Muscle layer of colon (tissue), 2 donors: ENCODE results near the gene SDF4.

Experiments
- H3K27ac ChIP-seq: one replicate; pipeline ENCODE4 v1.7.0; 2013; ENCODE audit warnings: low read depth, mild to moderate bottlenecking, low read length, moderate library complexity
- H3K27me3 ChIP-seq, 2 donors: one replicate each; pipeline ENCODE4 v1.7.0; 2013; ENCODE audit warnings: low read length in 2 of 2, mild to moderate bottlenecking in 2 of 2; ENCODE audit not compliant: insufficient read depth in 2 of 2, control insufficient read depth in 1 of 2
- H3K36me3 ChIP-seq: one replicate; pipeline ENCODE4 v1.7.0; 2013; ENCODE audit warnings: mild to moderate bottlenecking, low read length; ENCODE audit not compliant: insufficient read depth
- H3K4me1 ChIP-seq: one replicate; pipeline ENCODE4 v1.7.0; 2013; ENCODE audit warnings: mild to moderate bottlenecking, low read length; ENCODE audit not compliant: insufficient read depth
- H3K4me3 ChIP-seq, 2 donors: one replicate each; pipeline ENCODE4 v1.7.0; 2013; ENCODE audit warnings: low read length in 2 of 2, low read depth in 1 of 2, mild to moderate bottlenecking in 1 of 2, moderate library complexity in 1 of 2
- H3K9ac ChIP-seq: one replicate; pipeline ENCODE4 v1.7.0; 2013; ENCODE audit warnings: low read length
- H3K9me3 ChIP-seq: one replicate; pipeline ENCODE4 v1.7.0; 2013; ENCODE audit warnings: mild to moderate bottlenecking, low read length
- donor health status: abdominal sarcoma.
- donor health status: Adenocarcinoma of cecum.

The SDF4 gene

DNA sequence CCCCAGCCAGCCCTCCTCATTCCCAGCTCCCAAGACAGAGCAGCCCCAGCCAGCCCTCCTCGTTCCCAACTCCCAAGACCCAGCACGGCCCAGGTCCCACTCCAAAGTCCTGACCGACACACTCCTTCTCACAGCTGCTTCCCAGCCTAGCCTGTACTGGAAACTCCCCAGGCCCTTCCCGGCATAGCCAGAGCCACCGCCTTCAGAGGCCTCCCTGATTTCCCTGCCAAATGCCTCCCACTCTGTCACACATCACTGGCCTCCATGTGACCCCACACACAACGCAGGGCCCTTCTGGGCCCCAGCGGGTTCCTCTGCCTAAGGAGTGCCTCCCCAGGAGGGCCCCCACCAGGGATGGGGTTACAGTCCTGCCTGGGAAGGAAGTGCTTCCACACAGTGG is 39.0 kb upstream of the SDF4 start:
- peaks cover 37% of the 10 kb centered on the region for H3K4me1 ChIP-seq
- no peaks in the 10 kb centered on the region for H3K9me3 ChIP-seq
- no peaks in the 10 kb centered on the region for H3K27me3 ChIP-seq
- peaks cover 17% of the 10 kb centered on the region for H3K36me3 ChIP-seq
- H3K27ac ChIP-seq, result no peak overlapping the region
- H3K4me3 ChIP-seq, result no peak overlapping the region
- peak overlapping the region; percentile 36 for H3K9ac ChIP-seq

DNA sequence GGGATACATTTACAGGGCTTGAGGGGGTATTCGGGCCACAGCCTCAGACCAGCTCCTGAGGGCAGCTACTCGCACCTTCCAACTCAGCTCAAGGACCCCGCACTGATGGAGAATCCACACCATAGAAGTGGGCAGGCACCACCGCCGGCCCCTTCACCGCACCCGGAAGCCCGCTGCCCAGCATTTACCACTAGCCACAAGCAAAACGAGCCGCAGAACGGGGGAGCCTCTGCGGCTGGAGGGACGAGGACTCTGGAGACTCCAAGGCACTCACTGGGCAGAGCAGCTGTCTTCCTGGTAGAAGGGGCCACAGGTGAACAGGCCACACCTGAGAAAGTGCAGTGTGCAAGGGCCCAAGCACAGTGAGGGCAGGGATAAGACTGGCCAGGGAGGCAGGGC is 36.5 kb upstream of the SDF4 start:
- H3K36me3 ChIP-seq, result peaks cover 18% of the 10 kb centered on the region
- no peaks in the 10 kb centered on the region for H3K9me3 ChIP-seq
- no peaks in the 10 kb centered on the region for H3K27me3 ChIP-seq
- H3K4me3 ChIP-seq, result no peak overlapping the region
- H3K27ac ChIP-seq, result no peak overlapping the region
- no peak overlapping the region for H3K9ac ChIP-seq
- H3K4me1 ChIP-seq, result peaks cover 30% of the 10 kb centered on the region

DNA sequence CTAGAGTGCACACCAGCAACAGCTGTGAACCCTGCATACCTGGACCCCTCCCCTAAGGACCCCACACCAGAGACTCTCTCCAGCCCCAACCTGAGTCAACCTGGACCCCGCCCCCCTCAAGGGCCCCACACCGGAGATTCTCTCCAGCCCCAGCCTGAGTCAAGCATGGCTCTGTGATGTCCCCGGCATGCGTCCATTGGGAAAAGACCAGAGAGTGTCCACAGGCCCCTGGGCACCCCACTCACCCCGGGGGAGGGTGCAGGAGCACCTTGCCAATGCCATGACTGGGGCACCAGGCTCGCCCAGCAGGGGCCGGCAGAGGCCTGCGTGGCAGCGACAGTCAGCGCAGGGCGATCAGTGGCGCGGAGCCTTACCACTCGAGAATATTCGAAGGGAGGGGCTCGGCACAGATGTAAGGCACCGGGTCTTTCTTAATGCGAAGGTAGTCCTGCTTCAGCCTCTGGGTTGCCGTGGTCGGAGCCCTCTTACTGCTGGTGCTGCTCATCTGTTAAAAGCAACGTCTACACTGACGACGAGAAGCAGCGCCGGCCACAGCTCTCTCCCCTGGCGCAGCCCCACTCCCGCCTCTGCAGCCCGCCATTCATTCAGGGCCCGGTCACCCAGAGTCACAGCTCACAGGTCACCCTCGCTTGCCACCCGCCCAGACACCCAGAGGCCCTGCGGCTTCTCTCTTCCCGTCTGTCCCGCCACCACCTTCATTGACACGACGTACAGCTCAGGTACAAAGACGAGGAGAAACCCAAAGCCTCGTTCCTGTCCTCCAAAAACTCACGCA is 35.9 kb upstream of the SDF4 start:
- Histone ChIP-seq H3K36me3 (peaks cover 24% of the 10 kb centered on the region), H3K9ac (no peak overlapping the region), H3K4me3 (no peak overlapping the region), H3K27ac (no peak overlapping the region), H3K27me3 (no peaks in the 10 kb centered on the region), H3K9me3 (no peaks in the 10 kb centered on the region), H3K4me1 (peaks cover 28% of the 10 kb centered on the region)

DNA sequence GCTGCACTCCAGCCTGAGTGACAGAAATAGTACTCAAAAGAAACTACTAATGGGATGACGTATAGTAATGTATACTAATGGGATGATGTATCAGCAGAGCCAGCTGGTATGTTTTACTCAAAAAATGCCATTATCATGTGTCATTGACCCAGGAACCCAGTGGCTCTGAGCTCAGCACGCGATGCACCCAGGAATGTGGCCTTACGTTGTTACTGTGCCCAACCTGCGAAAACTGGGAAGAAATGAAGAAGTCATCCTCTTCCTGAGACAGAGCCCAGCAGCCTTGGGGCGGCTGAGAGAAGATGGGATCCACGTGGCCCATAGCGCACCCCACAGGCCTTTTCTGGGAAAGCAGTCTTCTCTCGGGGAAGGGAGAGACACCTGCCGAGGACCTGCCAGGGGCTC is 33.1 kb upstream of the SDF4 start:
- Histone ChIP-seq H3K9me3 (no peaks in the 10 kb centered on the region), H3K9ac (no peak overlapping the region), H3K27ac (no peak overlapping the region), H3K4me1 (peaks cover under 1% of the 10 kb centered on the region), H3K4me3 (no peak overlapping the region), H3K27me3 (no peaks in the 10 kb centered on the region), H3K36me3 (peaks cover 49% of the 10 kb centered on the region)

DNA sequence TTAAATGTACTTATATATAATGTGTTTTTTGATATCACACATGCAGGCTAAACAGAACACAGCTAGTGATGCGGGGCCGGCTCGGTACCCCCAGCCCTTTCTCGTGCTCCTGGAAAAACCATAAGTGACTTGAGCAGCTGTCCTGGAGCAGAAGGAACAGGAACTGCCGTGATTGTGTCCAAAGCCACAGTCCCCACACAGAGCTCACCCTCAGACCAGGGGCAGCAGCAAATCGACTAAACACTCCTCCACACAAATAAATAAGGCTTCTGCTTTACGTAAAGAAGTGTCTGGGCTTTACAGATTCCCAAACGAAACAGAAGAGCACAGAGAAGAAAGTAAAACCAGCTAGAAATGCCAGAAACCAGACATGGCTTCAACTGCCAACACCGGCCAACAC is 32.2 kb upstream of the SDF4 start:
- no peak overlapping the region for H3K4me3 ChIP-seq
- no peaks in the 10 kb centered on the region for H3K27me3 ChIP-seq
- no peaks in the 10 kb centered on the region for H3K9me3 ChIP-seq
- no peak overlapping the region for H3K27ac ChIP-seq
- H3K9ac ChIP-seq, result no peak overlapping the region
- no peaks in the 10 kb centered on the region for H3K4me1 ChIP-seq
- peaks cover 54% of the 10 kb centered on the region for H3K36me3 ChIP-seq

DNA sequence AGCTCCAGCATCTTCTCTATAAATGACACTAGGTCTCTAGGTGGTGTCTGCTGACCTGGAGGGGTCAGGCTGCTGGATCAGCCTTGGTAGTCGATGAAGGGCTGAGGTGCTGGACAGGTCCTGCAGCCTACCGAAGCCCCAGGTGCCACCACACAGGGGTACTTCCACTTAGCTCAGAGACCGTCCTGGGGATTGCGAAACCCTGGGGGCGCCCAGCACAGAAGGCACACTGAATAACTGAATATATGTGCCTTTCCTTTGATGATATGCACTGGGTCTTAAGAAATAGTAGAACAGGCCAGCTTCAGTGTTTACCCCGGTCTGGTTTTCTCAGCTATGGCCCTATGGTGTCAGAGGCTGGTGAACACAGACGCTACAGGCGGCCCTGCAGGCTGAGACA is 31.0 kb upstream of the SDF4 start:
- Histone ChIP-seq H3K27me3 (no peaks in the 10 kb centered on the region), H3K4me1 (no peaks in the 10 kb centered on the region), H3K4me3 (no peak overlapping the region), H3K9ac (no peak overlapping the region), H3K36me3 (peaks cover 48% of the 10 kb centered on the region), H3K27ac (no peak overlapping the region), H3K9me3 (no peaks in the 10 kb centered on the region)

DNA sequence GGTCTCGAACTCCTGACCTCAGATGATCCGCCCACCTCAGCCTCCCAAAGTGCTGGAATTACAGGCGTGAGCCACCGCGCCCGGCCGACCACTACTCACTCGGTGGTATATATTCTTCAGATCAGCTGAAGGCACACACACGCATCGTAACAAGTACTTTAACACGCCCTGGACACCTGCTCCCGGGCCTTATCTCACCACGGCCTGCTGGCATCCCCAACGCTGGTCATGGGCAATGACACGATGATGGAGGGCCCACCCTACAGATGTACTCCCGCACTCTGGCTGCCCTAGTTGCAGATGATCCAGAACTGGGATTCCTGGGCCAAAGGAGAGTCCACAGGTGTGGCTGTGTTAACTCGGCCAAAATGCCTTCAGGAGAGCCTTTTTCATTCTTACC is 30.3 kb upstream of the SDF4 start:
- peaks cover 41% of the 10 kb centered on the region for H3K36me3 ChIP-seq
- H3K9me3 ChIP-seq, result no peaks in the 10 kb centered on the region
- H3K27me3 ChIP-seq, result no peaks in the 10 kb centered on the region
- no peaks in the 10 kb centered on the region for H3K4me1 ChIP-seq
- H3K27ac ChIP-seq, result no peak overlapping the region
- no peak overlapping the region for H3K4me3 ChIP-seq
- H3K9ac ChIP-seq, result no peak overlapping the region

DNA sequence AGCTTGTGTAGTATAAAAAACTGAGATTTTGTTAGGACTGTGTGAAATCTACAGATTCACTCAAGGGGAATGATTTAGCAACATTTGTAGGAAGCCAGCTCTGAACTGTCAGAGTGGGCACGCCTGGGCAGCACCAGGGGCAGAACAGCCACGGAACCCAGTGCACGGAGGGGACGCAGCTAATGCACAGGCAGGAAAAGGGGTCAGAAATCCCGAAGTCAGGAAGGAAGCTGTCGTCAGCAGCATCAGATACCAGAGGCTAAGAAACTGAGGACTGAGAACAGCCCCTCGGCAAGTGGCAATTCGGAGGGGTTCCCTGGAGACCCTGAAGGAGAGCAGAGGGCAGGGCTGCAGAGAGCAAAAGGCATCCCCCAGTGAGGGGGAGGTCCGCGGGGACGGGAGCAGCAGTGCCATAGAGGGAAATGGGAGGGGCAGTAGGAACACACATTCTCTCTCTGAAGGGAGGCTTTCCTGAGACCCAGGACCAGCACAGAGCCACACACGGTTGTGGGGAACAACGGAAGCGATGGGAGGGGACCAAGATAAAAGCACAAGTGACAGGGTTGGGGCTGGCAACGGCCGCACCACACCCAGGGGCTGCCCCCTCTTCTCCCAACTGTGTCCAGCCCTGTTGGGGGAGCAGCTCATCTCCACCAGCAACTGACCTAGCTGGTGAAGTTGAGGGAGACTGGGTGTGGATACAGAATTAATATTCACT is 29.2 kb upstream of the SDF4 start:
- Histone ChIP-seq H3K9me3 (no peaks in the 10 kb centered on the region), H3K4me3 (no peak overlapping the region), H3K9ac (no peak overlapping the region), H3K27me3 (no peaks in the 10 kb centered on the region), H3K4me1 (no peaks in the 10 kb centered on the region), H3K36me3 (peaks cover 44% of the 10 kb centered on the region), H3K27ac (no peak overlapping the region)

DNA sequence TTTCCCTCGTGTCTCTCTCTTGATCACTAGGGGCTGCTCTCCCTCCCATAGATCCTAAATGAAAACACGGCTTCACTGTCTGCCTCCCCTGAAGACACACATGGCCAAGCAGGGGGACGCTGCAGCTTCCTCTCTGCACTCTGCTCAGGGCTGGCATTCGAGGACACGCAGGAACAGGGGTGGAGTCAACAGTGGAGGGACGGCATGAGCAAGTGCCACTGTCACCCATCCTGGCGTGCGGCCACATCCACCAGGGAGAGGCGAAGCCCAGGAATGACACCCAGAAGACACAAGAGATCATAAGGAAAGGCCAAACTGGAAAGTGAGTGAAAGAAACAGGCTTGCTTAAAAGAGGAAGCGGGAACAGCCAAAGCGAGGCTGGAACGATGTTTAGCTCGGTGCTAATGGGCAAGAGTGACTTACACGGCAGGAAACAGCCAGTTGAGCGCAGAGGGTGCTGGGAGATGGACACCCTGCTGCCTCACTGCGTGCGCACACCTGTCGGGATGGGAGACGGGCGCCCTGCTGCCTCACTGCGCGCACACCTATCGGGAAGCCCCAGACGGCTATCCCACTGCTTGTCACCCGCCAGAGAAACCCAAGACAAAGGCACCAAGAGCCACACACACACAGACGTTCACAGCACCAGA is 28.3 kb upstream of the SDF4 start:
- H3K36me3 ChIP-seq, result peaks cover 53% of the 10 kb centered on the region
- no peak overlapping the region for H3K4me3 ChIP-seq
- H3K9me3 ChIP-seq, result no peaks in the 10 kb centered on the region
- no peak overlapping the region for H3K9ac ChIP-seq
- H3K27me3 ChIP-seq, result no peaks in the 10 kb centered on the region
- no peaks in the 10 kb centered on the region for H3K4me1 ChIP-seq
- no peak overlapping the region for H3K27ac ChIP-seq

DNA sequence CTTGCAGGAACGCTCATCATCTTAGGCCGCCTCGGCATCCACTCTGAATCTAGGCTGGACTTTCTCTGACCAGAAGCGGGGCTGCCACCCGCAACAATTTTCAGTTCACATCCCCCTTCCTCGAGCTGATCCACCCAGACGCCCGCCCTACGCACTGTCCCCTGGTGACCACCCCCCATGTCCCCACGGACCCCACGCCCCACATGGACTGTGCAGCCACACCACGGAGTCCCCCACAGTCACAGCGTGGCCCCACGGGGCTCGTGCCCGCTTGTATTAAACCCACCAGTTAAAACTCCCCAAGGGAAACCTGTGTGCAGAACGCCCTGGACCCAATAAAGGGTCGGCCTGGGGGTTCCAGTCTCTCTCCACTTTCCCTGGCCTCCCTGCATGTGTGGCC is 27.7 kb upstream of the SDF4 start:
- Histone ChIP-seq H3K27ac (no peak overlapping the region), H3K4me3 (no peak overlapping the region), H3K4me1 (no peaks in the 10 kb centered on the region), H3K27me3 (no peaks in the 10 kb centered on the region), H3K36me3 (peaks cover 58% of the 10 kb centered on the region), H3K9me3 (no peaks in the 10 kb centered on the region), H3K9ac (no peak overlapping the region)

DNA sequence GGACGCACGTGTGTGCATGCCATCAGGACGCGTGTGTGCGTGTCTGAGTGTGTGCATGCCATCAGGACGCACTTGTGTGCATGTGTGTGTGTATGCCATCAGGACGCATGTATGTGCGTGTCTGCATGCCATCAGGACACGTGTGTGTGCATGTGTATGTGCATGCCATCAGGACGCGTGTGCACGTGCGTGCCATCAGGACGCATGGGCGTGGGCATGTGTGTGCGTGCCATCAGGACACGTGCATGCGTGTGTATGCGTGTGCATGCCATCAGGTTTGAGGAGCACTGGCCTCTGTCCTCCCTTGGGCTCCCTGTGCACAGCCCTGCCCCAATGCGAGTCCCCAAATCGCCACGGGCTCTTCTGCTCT is 27.3 kb upstream of the SDF4 start:
- H3K4me3 ChIP-seq, result no peak overlapping the region
- no peak overlapping the region for H3K27ac ChIP-seq
- peaks cover 58% of the 10 kb centered on the region for H3K36me3 ChIP-seq
- H3K9ac ChIP-seq, result no peak overlapping the region
- H3K4me1 ChIP-seq, result no peaks in the 10 kb centered on the region
- H3K9me3 ChIP-seq, result no peaks in the 10 kb centered on the region
- H3K27me3 ChIP-seq, result no peaks in the 10 kb centered on the region
